ENCODE measurements around the gene SRC. TPM values are rescaled to one million over a fixed set of nuclear protein-coding genes. Genes with fewer than 3 reads are reported as not detected.
A peak's percentile ranks its signal among the peaks of the same experiment; 100 is the strongest.

Gene SRC
- total RNA-seq, 1 experiment from 2014 or later = 42.3 TPM

DNA sequence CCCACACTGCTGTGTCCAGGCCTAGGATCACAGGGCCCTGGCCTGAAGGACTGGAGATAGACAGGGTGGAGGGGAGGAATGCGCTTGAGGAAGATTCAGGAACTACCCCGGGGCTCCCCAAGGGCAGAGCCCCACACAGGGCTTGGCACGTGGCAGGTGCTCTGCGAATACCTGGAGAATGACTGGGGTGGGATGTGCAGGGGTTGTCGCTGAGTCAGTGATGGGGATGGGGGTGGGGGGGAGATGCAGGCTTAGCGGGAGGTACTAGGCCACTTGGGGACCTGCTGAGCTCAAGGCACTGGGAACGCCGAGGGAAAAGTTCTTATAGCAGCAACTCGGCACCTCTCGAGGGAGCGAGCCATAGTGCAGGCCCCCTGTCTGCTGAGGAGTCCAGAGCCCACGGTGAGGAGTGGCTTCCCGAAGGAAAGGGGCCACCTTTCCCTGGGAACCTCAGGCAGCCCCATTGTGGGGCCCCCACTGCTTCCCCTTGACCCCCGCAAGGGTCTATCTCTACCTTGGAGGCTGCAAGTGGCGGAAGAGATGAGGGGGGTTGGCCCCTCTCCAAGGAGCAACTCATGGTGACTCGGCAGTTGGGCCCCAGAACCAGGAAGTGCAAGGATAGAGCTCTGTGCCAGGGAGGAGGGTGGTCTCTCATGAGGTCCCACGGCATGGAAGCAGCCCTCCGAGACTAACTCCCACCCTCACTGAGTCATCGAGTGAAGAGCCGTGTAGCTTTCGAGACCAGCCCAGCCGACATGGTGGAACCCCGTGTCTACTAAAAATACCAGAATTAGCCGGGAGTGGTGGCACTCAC lies 33.1 kb downstream of the SRC start:
- peak overlapping the region; percentile 70 for H3K4me2 ChIP-seq (ENCODE audit: low read length)
- H3K36me3 ChIP-seq (ENCODE audit: control insufficient read depth in 1 of 2, insufficient read depth in 2 of 2, low read length in 2 of 2) = no peaks in the 10 kb centered on the region; a peak in 1 of 4 replicates
- intact Hi-C loops (cut with micrococcal nuclease) = no loop called here
- no peak overlapping the region for H2AFZ ChIP-seq (ENCODE audit: low read depth, low read length, poor library complexity, severe bottlenecking)
- no peaks in the 10 kb centered on the region for H3K9me3 ChIP-seq (ENCODE audit: control insufficient read depth in 1 of 2, insufficient read depth in 1 of 2, low read depth in 1 of 2, low read length in 2 of 2)
- H3K27ac ChIP-seq (ENCODE audit: low read depth, low read length) = peak overlapping the region; percentile 60
- ChIA-PET POLR2A (interaction anchor here (0.7 to 2.1 kb wide), 4 partner anchors 33 to 586 kb away, joined by 3 to 10 read pairs (median 6); partner anchors contain the start of genes MANBAL and SRC), CTCF (interaction anchor here (0.6 kb wide), 1 partner anchor 157 kb away, joined by 3 read pairs; no protein-coding TSS in a partner anchor), RAD21 (ENCODE audit: low non-redundant PET in 1 of 2, low total read pairs in 2 of 2, uncharacterized antibody in 2 of 2, unreplicated experiment in 2 of 2) (interaction anchor here in 1 of 2 experiments (0.6 kb wide), 1 partner anchor 109 kb away, joined by 4 read pairs; no protein-coding TSS in a partner anchor)
- no TSS peak for BruUV-seq (replicated peaks)
- H3K4me1 ChIP-seq (ENCODE audit: control insufficient read depth in 1 of 2, insufficient read depth in 2 of 2, low read length in 2 of 2) = peaks cover 25 to 63% of the 10 kb centered on the region in 2 experiments
- DNase-seq (ENCODE audit: low read depth, low spot score) (peak; percentile 29), ATAC-seq (peak; percentile 56)
- no peaks in the 10 kb centered on the region for H3K27me3 ChIP-seq (ENCODE audit: insufficient read depth, low read length)
- H3K9me2 ChIP-seq (ENCODE audit: insufficient read depth) = no peaks in the 10 kb centered on the region
- H3K79me2 ChIP-seq (ENCODE audit: insufficient read depth, low read length) = peaks cover 61% of the 10 kb centered on the region
- H4K20me1 ChIP-seq (ENCODE audit: insufficient read depth) = no peaks in the 10 kb centered on the region
- H3K4me3 ChIP-seq (replicated peaks in 1 of 2; ENCODE audit: low read depth in 1 of 2, low read length in 2 of 2) = peak overlapping the region; percentile 9 to 34
- peak overlapping the region; percentile 65 for H3K9ac ChIP-seq (ENCODE audit: low read length)
- TF ChIP-seq YY1 (IDR thresholded peaks at IDR 0.05; ENCODE audit: extremely low read depth, insufficient replicate concordance, low read depth, low read length) (no peak), JUND (IDR thresholded peaks at IDR 0.05) (peak; percentile 49; the same call in 1 of the 2 replicates), FOSL1 (IDR thresholded peaks at IDR 0.05; ENCODE audit: low read depth) (peak; percentile 81), EZH2phosphoT487 (IDR thresholded peaks at IDR 0.05; ENCODE audit: borderline replicate concordance) (no peak), POLR2A (IDR thresholded peaks at IDR 0.05; ENCODE audit: borderline replicate concordance, extremely low read depth, insufficient read depth, insufficient read length) (no peak), POLR2AphosphoS5 (IDR thresholded peaks at IDR 0.05; ENCODE audit: low read depth, low read length) (peak; percentile 42; the same call in 1 of the 2 replicates), RAD21 (IDR thresholded peaks at IDR 0.05; ENCODE audit: low read depth) (no peak), EGR1 (IDR thresholded peaks at IDR 0.05; ENCODE audit: low read depth) (no peak), SP1 (IDR thresholded peaks at IDR 0.05; ENCODE audit: low read depth) (peak; percentile 70), EZH2 (IDR thresholded peaks at IDR 0.05) (no peak), ZNF274 (IDR thresholded peaks at IDR 0.05; ENCODE audit: low read depth, low read length) (no peak), CEBPB (IDR thresholded peaks at IDR 0.05; ENCODE audit: low read depth) (no peak), ZFX (IDR thresholded peaks at IDR 0.05) (no peak), SRF (IDR thresholded peaks at IDR 0.05; ENCODE audit: low read depth) (no peak), ELF1 (IDR thresholded peaks at IDR 0.05; ENCODE audit: borderline replicate concordance, low read depth) (no peak; the same call in 1 of the 2 replicates), TCF7L2 (IDR thresholded peaks at IDR 0.05; ENCODE audit: borderline replicate concordance, extremely low read depth, insufficient read depth, insufficient read length) (no peak), CBX3 (IDR thresholded peaks at IDR 0.05; ENCODE audit: low read depth) (no peak)
- TF ChIP-seq, protein P1, sequence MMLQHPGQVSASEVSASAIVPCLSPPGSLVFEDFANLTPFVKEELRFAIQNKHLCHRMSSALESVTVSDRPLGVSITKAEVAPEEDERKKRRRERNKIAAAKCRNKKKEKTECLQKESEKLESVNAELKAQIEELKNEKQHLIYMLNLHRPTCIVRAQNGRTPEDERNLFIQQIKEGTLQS (IDR thresholded peaks at IDR 0.05) = no peak
- TF ChIP-seq, protein P2, sequence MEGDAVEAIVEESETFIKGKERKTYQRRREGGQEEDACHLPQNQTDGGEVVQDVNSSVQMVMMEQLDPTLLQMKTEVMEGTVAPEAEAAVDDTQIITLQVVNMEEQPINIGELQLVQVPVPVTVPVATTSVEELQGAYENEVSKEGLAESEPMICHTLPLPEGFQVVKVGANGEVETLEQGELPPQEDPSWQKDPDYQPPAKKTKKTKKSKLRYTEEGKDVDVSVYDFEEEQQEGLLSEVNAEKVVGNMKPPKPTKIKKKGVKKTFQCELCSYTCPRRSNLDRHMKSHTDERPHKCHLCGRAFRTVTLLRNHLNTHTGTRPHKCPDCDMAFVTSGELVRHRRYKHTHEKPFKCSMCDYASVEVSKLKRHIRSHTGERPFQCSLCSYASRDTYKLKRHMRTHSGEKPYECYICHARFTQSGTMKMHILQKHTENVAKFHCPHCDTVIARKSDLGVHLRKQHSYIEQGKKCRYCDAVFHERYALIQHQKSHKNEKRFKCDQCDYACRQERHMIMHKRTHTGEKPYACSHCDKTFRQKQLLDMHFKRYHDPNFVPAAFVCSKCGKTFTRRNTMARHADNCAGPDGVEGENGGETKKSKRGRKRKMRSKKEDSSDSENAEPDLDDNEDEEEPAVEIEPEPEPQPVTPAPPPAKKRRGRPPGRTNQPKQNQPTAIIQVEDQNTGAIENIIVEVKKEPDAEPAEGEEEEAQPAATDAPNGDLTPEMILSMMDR (IDR thresholded peaks at IDR 0.05 in 2 of 3, conservative IDR thresholded peaks at IDR 0.05 in 1 of 3; ENCODE audit: borderline replicate concordance in 1 of 3, insufficient read depth in 1 of 3, low read depth in 2 of 3, low read length in 2 of 3) = no peak
- TF ChIP-seq, protein P3, sequence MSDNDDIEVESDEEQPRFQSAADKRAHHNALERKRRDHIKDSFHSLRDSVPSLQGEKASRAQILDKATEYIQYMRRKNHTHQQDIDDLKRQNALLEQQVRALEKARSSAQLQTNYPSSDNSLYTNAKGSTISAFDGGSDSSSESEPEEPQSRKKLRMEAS (IDR thresholded peaks at IDR 0.05) = peak; percentile 51
- TF ChIP-seq, protein P4, sequence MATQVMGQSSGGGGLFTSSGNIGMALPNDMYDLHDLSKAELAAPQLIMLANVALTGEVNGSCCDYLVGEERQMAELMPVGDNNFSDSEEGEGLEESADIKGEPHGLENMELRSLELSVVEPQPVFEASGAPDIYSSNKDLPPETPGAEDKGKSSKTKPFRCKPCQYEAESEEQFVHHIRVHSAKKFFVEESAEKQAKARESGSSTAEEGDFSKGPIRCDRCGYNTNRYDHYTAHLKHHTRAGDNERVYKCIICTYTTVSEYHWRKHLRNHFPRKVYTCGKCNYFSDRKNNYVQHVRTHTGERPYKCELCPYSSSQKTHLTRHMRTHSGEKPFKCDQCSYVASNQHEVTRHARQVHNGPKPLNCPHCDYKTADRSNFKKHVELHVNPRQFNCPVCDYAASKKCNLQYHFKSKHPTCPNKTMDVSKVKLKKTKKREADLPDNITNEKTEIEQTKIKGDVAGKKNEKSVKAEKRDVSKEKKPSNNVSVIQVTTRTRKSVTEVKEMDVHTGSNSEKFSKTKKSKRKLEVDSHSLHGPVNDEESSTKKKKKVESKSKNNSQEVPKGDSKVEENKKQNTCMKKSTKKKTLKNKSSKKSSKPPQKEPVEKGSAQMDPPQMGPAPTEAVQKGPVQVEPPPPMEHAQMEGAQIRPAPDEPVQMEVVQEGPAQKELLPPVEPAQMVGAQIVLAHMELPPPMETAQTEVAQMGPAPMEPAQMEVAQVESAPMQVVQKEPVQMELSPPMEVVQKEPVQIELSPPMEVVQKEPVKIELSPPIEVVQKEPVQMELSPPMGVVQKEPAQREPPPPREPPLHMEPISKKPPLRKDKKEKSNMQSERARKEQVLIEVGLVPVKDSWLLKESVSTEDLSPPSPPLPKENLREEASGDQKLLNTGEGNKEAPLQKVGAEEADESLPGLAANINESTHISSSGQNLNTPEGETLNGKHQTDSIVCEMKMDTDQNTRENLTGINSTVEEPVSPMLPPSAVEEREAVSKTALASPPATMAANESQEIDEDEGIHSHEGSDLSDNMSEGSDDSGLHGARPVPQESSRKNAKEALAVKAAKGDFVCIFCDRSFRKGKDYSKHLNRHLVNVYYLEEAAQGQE (IDR thresholded peaks at IDR 0.05; ENCODE audit: low read depth) = no peak

Measured in HCT116 (cell line).